ENCODE data around the gene INPP1. TPM values are rescaled to one million over a fixed set of nuclear protein-coding genes. Genes with fewer than 3 reads are reported as not detected.

The INPP1 gene
- total RNA-seq, 1 experiment from 2014 or later = 9.5 TPM

DNA sequence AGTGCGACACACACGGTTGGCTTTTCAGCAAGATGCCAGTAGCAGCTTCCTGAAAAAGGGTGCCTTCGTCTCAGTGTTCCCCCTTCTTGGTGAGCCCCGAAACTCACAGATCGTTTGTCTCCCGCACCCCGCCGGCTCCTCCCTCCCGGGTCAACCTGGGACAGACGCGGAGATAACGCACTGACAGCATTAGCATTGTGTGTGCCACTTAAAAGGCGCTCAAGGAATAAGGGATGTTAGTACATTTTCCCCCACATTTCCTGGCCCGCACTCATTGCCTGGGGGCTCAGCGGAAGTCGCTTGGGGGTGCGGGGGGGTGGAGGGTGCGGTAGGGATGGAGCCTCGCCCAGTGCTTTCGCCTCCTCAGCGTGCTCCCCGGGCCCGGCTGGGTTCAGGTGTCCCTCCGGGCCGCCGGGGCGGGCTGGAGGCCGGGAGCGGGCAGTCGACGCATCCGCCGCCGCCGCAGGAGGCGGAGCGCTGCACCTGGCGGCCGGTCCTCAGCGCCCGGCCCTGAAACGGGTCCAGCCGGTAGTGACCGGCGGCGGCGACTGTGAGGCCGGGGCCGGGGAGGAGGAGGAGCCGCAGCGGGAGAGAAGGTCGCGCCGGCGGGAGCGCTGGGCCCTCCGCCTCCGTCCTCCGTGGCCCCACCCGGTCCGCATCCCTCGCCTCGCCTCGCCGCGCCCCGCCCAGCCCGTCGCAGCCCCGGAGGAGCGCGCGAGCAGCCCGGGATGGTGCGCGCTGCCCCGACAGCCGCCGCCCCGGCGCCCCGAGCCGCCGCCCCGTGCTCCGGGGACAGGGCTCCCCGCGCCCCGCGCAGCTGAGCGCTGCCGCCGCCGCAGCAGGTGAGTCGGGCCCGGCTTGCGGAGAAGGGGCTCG lies 64.5 kb downstream of the INPP1 start, which contains the start of gene MFSD6:
MFSD6 (plus strand) TSS at position 694 of the 876 bp plus-strand sequence. CDS start 27,675 bp downstream, outside the sequence.
- peaks cover 3% of the 10 kb centered on the region; the same call in 1 of the 2 replicates for H3F3A ChIP-seq (ENCODE audit: insufficient read depth, low read depth)
- ChIA-PET POLR2A (ENCODE audit: unreplicated experiment) (no interaction called here), CTCF (no interaction called here)
- no peak within 1 kb of the TSS for H3K27ac ChIP-seq
- BruUV-seq (replicated peaks) = no TSS peak
- H3K9me2 ChIP-seq (ENCODE audit: insufficient read depth) = no peaks in the 10 kb centered on the region
- no peak for TF ChIP-seq EZH2 (IDR thresholded peaks at IDR 0.05; ENCODE audit: low read depth)
- TF ChIP-seq, protein P1, sequence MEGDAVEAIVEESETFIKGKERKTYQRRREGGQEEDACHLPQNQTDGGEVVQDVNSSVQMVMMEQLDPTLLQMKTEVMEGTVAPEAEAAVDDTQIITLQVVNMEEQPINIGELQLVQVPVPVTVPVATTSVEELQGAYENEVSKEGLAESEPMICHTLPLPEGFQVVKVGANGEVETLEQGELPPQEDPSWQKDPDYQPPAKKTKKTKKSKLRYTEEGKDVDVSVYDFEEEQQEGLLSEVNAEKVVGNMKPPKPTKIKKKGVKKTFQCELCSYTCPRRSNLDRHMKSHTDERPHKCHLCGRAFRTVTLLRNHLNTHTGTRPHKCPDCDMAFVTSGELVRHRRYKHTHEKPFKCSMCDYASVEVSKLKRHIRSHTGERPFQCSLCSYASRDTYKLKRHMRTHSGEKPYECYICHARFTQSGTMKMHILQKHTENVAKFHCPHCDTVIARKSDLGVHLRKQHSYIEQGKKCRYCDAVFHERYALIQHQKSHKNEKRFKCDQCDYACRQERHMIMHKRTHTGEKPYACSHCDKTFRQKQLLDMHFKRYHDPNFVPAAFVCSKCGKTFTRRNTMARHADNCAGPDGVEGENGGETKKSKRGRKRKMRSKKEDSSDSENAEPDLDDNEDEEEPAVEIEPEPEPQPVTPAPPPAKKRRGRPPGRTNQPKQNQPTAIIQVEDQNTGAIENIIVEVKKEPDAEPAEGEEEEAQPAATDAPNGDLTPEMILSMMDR (conservative IDR thresholded peaks at IDR 0.05) = no peak
- peaks cover 17% of the 10 kb centered on the region for H3K4me1 ChIP-seq (replicated peaks; ENCODE audit: insufficient read depth)
- intact Hi-C loops (cut with micrococcal nuclease; ENCODE audit: unreplicated experiment) = no loop called here
- H3K79me2 ChIP-seq (ENCODE audit: low read depth) = no peaks in the 10 kb centered on the region
- H3K27me3 ChIP-seq (ENCODE audit: insufficient read depth, low read depth) = no peaks in the 10 kb centered on the region
- H3K4me2 ChIP-seq = peak within 1 kb of the TSS; percentile 89
- no peaks in the 10 kb centered on the region for H4K20me1 ChIP-seq (ENCODE audit: insufficient read depth)
- DNase-seq = peak in 1 of 2 experiments; percentile 56
- H3K4me3 ChIP-seq = peak within 1 kb of the TSS; percentile 61
- no peaks in the 10 kb centered on the region for H3K36me3 ChIP-seq (ENCODE audit: low read depth)
- peak within 1 kb of the TSS; percentile 95 for H2AFZ ChIP-seq
- H3K9me3 ChIP-seq (ENCODE audit: insufficient read depth, low read depth) = peaks cover 3% of the 10 kb centered on the region; the same call in 1 of the 2 replicates

DNA sequence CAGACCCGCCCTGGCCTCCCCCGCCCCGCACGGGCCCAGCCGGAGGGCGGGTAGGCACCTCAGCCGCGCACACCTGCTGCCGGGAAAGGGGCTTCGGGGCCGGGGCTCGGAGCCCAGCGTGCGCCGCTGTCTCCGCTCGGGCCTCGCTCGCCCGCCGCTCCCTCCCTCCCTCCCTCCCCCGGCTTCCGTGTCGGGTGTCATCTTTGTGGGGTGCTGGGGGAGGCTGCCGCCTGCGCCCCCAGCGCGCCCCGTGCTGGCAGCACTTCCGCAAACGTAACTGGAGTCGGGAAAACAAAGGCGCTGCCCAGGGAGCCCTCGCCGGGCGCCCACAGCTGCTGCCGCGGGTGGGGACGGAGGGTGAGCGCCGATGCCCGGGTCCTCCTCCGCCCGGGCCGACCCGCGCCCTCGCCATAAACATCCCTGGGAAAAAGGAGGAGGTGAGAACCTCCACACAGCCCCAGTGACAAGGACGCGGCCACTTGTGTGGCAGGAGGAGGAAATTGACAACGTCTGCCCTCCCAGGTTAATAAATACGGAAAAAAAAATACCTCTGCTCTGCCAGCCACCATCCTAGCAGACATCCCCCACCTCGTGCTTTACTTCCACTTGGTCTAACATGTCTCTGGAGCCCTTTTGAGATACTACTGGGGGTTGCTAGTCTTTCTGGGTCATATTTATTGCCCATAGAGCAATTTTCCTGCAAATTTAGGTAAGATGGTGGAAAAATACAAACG lies 65.3 kb downstream of the INPP1 start:
- H3K4me1 ChIP-seq (replicated peaks; ENCODE audit: insufficient read depth) = peaks cover 17% of the 10 kb centered on the region
- no peak for TF ChIP-seq EZH2 (IDR thresholded peaks at IDR 0.05; ENCODE audit: low read depth)
- TF ChIP-seq, protein P1 (conservative IDR thresholded peaks at IDR 0.05) = no peak
- peak overlapping the region; percentile 61 for H3K4me3 ChIP-seq
- H3K79me2 ChIP-seq (ENCODE audit: low read depth) = no peaks in the 10 kb centered on the region
- ChIA-PET CTCF (no interaction called here), POLR2A (ENCODE audit: unreplicated experiment) (no interaction called here)
- peak overlapping the region; percentile 89 for H3K4me2 ChIP-seq
- peak overlapping the region; percentile 95 for H2AFZ ChIP-seq
- DNase-seq = peak in 1 of 2 experiments; percentile 48
- H3K9me3 ChIP-seq (ENCODE audit: insufficient read depth, low read depth) = no peaks in the 10 kb centered on the region
- no TSS peak for BruUV-seq (replicated peaks)
- H3F3A ChIP-seq (ENCODE audit: insufficient read depth, low read depth) = peaks cover 3% of the 10 kb centered on the region; the same call in 1 of the 2 replicates
- no peaks in the 10 kb centered on the region for H3K36me3 ChIP-seq (ENCODE audit: low read depth)
- H3K27ac ChIP-seq = no peak overlapping the region
- no peaks in the 10 kb centered on the region for H3K9me2 ChIP-seq (ENCODE audit: insufficient read depth)
- H3K27me3 ChIP-seq (ENCODE audit: insufficient read depth, low read depth) = no peaks in the 10 kb centered on the region
- no peaks in the 10 kb centered on the region for H4K20me1 ChIP-seq (ENCODE audit: insufficient read depth)
- intact Hi-C loops (cut with micrococcal nuclease; ENCODE audit: unreplicated experiment) = no loop called here

DNA sequence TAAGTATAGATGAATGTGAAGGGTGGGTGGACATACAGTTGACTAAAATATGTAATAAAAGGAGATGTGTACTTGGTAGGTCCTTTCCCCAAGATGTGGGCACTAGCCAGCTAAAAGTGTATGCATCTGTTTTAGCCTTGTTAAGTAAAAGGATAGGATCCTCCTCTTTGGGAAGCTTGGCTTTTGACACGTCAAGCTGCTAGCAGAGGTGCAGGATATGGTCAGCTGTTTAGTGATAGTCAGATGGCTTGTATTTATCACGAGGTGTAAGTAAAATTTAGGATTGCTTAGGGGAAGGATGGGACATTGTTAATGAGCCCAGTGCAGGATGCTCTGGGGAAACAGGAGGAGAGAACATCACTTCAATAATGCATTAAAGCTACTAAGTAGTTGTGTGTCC lies 66.2 kb downstream of the INPP1 start:
- ChIA-PET CTCF (no interaction called here), POLR2A (ENCODE audit: unreplicated experiment) (no interaction called here)
- DNase-seq = no peak
- Histone ChIP-seq H3K79me2 (ENCODE audit: low read depth) (no peaks in the 10 kb centered on the region), H3K9me2 (ENCODE audit: insufficient read depth) (no peaks in the 10 kb centered on the region), H3K4me3 (peak overlapping the region; percentile 61; the same call in 1 of the 2 replicates), H3K9me3 (ENCODE audit: insufficient read depth, low read depth) (no peaks in the 10 kb centered on the region), H3F3A (ENCODE audit: insufficient read depth, low read depth) (no peaks in the 10 kb centered on the region; the same call in 1 of the 2 replicates), H3K4me2 (peak overlapping the region; percentile 89), H3K27me3 (ENCODE audit: insufficient read depth, low read depth) (no peaks in the 10 kb centered on the region), H3K27ac (no peak overlapping the region), H2AFZ (no peak overlapping the region), H4K20me1 (ENCODE audit: insufficient read depth) (no peaks in the 10 kb centered on the region), H3K4me1 (replicated peaks; ENCODE audit: insufficient read depth) (peaks cover 11% of the 10 kb centered on the region), H3K36me3 (ENCODE audit: low read depth) (no peaks in the 10 kb centered on the region)
- intact Hi-C loops (cut with micrococcal nuclease; ENCODE audit: unreplicated experiment) = loop anchor here (10.0 kb wide), 1 partner anchor 55 kb away; no protein-coding TSS in a partner anchor
- TF ChIP-seq EZH2 (IDR thresholded peaks at IDR 0.05; ENCODE audit: low read depth) = no peak
- TF ChIP-seq, protein P1 (conservative IDR thresholded peaks at IDR 0.05) = no peak
- BruUV-seq (replicated peaks) = no TSS peak
